GM23338 (cell line): Measurements from ENCODE around the gene ZNFX1.

Experiments
- CREB1 ChIP-seq: fragments of 250-450 bp; sonication (Bioruptor Pico); IDR thresholded peaks from 2 replicates; pipeline ENCODE4 v1.5.0; 2020; ENCODE audit warnings: low read depth, mild to moderate bottlenecking, moderate library complexity
- CTCF ChIP-seq, 2 experiments: fragments of 200-600 bp in 1 of 2; sonication (generic) in 1 of 2; conservative IDR thresholded peaks; 2 replicates each; pipeline versions ENCODE4 v1.5.1 to v1.6.1; 2016 to 2017; ENCODE audit warnings: antibody characterized with exemption in 2 of 2, low read depth in 2 of 2, mild to moderate bottlenecking in 2 of 2, moderate library complexity in 1 of 2
- EZH2 ChIP-seq: fragments of 200-600 bp; sonication (generic); IDR thresholded peaks from one replicate; pipeline ENCODE4 v1.8.0; 2017; ENCODE audit warnings: antibody characterized with exemption, mild to moderate bottlenecking, low read depth; ENCODE audit not compliant: unreplicated experiment
- EZH2phosphoT487 ChIP-seq: fragments of 200-600 bp; sonication (generic); IDR thresholded peaks from one replicate; pipeline ENCODE4 v1.8.1; 2018; ENCODE audit warnings: antibody characterized with exemption; ENCODE audit not compliant: unreplicated experiment
- POLR2AphosphoS5 ChIP-seq: IDR thresholded peaks from 2 replicates; pipeline ENCODE4 v1.6.1; 2016; ENCODE audit warnings: antibody characterized with exemption, low read depth
- REST ChIP-seq: IDR thresholded peaks from one replicate; pipeline ENCODE4 v1.6.1; 2018; ENCODE audit warnings: antibody characterized with exemption; ENCODE audit not compliant: unreplicated experiment
- ZNF331 ChIP-seq: fragments of 250-450 bp; sonication (Bioruptor Pico); IDR thresholded peaks from 2 replicates; pipeline ENCODE4 v1.5.0; 2020; ENCODE audit warnings: low read depth, mild to moderate bottlenecking, moderate library complexity

GRCh38 chr20:49215232-49215631, 62.6 kb downstream of the ZNFX1 start:
- no peak for TF ChIP-seq CTCF (conservative IDR thresholded peaks at IDR 0.05; ENCODE audit: low read depth in 2 of 2)
- no peak for TF ChIP-seq REST
- TF ChIP-seq POLR2AphosphoS5, result no peak
- TF ChIP-seq EZH2phosphoT487, result no peak
- no peak for TF ChIP-seq ZNF331 (CRISPR knock-in tag)
- no peak for TF ChIP-seq EZH2
- TF ChIP-seq CREB1 (CRISPR knock-in tag), result no peak
